Activated naive CD4-positive, alpha-beta T cell treated with anti-CD3 and anti-CD28 coated beads, Interleukin-2, amount 10 ng/mL, durations not matched to agents 7 days and 5 days (primary cell): ENCODE data around the gene VCX2.
"Not testable (repeated sequence)": the region's sequence is repeated elsewhere in the genome, so short reads cannot be mapped to it uniquely, and the experiment has no call there.

Experiments
- CTCF ChIA-PET: fragments of 350-600 bp; sonication (Branson Sonifier 250); formaldehyde crosslinking; loops from one replicate; lab custom pipeline; 2021; ENCODE audit warnings: antibody characterized with exemption; lab: Charles Lee
- DNase-seq: peaks from one replicate; pipeline ENCODE4 v3.0.0-alpha.2; 2020
- H3K27ac Mint-ChIP-seq: one replicate; pipeline ENCODE4 v1.8.0; 2021; ENCODE audit warnings: mild to moderate bottlenecking, moderate library complexity, mixed read lengths
- H3K27me3 Mint-ChIP-seq: one replicate; pipeline ENCODE4 v1.8.0; 2021; ENCODE audit warnings: mild to moderate bottlenecking, mixed read lengths
- H3K36me3 Mint-ChIP-seq: one replicate; pipeline ENCODE4 v1.8.0; 2021; ENCODE audit warnings: mixed read lengths
- H3K4me1 Mint-ChIP-seq: one replicate; pipeline ENCODE4 v1.8.0; 2021; ENCODE audit warnings: mixed read lengths
- H3K4me3 Mint-ChIP-seq: one replicate; pipeline ENCODE4 v1.8.0; 2021; ENCODE audit warnings: mild to moderate bottlenecking, moderate library complexity, mixed read lengths
- H3K9me3 Mint-ChIP-seq: one replicate; pipeline ENCODE4 v1.8.0; 2021; ENCODE audit warnings: mixed read lengths

VCX2 gene

DNA sequence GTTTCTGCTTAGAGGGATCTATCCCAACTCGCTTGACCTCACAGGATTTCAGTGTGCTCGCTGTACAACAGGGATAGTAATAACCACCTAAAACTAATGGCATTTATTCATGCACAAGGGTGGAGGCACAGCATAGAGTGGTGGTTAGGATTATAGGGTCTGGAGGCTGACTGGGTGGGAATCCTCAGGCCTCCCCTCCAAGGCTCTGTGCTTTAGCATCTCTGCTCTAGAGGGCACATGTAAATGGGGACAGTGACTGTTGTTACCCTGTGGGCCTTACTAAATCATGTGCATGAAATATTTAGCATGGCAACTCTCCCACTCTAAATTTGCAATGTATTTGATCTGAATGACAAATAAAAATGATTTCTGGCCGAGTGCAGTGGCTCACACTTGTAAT, 29.2 kb downstream of the VCX2 start:
- Mint-ChIP-seq H3K9me3 (peaks cover 4% of the 10 kb centered on the region), H3K4me1 (no peaks in the 10 kb centered on the region), H3K36me3 (no peaks in the 10 kb centered on the region), H3K27ac (no peak overlapping the region), H3K4me3 (no peak overlapping the region), H3K27me3 (no peaks in the 10 kb centered on the region)
- CTCF ChIA-PET, result no interaction called here
- DNase-seq, result no peak

DNA sequence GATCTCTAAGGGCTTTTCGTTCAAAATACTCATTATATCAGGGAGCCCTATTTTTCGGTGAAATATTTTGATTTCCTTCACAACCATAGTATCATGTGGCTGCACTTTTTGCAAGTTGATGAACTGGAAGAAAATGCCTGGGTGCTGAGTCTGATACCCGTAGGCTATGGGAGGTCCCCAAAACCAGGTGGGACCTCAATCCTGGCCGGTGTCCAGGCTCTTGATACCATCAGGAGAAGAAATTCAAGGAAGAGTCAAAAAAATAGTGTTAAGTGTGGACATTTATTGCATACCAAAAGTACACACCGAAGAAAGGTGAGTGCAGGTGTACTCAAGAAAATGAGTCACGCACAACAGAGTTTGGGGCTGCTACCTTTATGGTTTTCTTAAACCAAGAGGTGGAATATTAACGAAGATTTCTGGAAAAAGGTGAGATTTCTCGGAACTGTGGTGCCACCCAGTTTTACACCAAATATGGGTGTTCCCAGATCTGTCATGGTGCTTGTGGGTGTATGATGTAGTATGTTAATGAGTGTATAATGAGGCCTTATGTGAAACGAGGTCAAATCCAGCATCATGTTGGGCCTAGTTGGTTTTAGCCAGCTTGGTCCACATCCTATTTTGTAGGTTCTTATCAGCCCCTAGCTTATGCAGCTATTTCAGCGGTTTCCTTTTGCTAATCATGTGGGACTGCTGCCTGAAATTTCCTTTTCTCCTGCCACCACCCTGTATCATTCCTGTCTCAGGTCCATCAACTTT, 29.9 kb downstream of the VCX2 start:
- no peaks in the 10 kb centered on the region for H3K36me3 Mint-ChIP-seq
- no peaks in the 10 kb centered on the region for H3K27me3 Mint-ChIP-seq
- H3K4me3 Mint-ChIP-seq, result no peak overlapping the region
- DNase-seq, result no peak
- no peaks in the 10 kb centered on the region for H3K4me1 Mint-ChIP-seq
- H3K9me3 Mint-ChIP-seq, result peaks cover 4% of the 10 kb centered on the region
- CTCF ChIA-PET, result no interaction called here
- H3K27ac Mint-ChIP-seq, result no peak overlapping the region

- H3K9me3 Mint-ChIP-seq, result peaks cover 4% of the 10 kb centered on the region
- H3K36me3 Mint-ChIP-seq, result no peaks in the 10 kb centered on the region
- CTCF ChIA-PET, result no interaction called here
- no peak overlapping the region for H3K4me3 Mint-ChIP-seq
- no peaks in the 10 kb centered on the region for H3K27me3 Mint-ChIP-seq
- DNase-seq, result no peak
- no peak overlapping the region for H3K27ac Mint-ChIP-seq
- no peaks in the 10 kb centered on the region for H3K4me1 Mint-ChIP-seq
Measured at GRCh38 chrX:8139716-8140115, 31.4 kb downstream of the VCX2 start.

- Mint-ChIP-seq H3K27me3 (no peaks in the 10 kb centered on the region), H3K36me3 (no peaks in the 10 kb centered on the region), H3K4me3 (no peak overlapping the region), H3K4me1 (no peaks in the 10 kb centered on the region), H3K9me3 (peaks cover 7% of the 10 kb centered on the region), H3K27ac (no peak overlapping the region)
- DNase-seq, result no peak
- CTCF ChIA-PET, result no interaction called here
Measured at GRCh38 chrX:8138252-8138651, 32.8 kb downstream of the VCX2 start.

DNA sequence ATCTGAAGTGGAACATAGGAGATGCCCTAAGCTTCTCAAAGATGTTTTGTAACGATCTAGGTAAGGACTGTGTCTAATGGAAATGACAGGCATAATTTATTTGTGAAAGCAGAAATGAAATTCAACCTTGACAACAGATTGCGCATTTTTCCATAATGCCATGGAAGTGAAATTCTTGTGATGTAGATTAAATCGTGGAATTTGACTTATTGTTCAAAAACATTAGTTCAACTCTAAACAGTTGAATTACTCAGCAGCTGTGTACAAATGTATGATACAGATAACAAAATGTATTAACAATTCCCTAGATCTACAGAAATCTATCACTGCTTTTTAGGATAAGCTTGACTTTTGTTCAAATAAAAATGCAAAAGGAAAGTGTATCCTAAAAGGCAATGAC, 44.4 kb downstream of the VCX2 start:
- CTCF ChIA-PET, result no interaction called here
- Mint-ChIP-seq H3K27ac (no peak overlapping the region), H3K36me3 (no peaks in the 10 kb centered on the region), H3K27me3 (no peaks in the 10 kb centered on the region), H3K9me3 (no peaks in the 10 kb centered on the region), H3K4me3 (no peak overlapping the region), H3K4me1 (no peaks in the 10 kb centered on the region)
- no peak for DNase-seq

DNA sequence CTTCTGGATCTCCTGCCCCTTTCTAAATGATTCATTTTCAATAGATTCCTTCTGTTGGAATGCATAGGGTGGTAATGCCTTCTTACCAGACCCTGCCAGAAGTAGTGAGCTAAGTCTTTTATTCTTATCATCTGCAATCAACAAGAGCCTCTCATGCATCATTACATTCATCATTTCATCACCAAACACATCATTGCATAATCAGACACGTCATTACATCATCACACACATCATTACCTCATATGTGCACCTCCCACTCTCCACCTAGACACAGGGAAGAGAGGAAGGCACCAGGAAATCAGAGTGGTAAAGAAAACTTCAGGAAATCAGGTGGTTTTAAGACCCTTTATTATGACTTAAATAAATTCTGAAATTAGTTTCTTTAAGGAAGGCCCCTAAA, 45.0 kb downstream of the VCX2 start:
- H3K27me3 Mint-ChIP-seq, result no peaks in the 10 kb centered on the region
- no peaks in the 10 kb centered on the region for H3K4me1 Mint-ChIP-seq
- no peak for DNase-seq
- CTCF ChIA-PET, result no interaction called here
- no peaks in the 10 kb centered on the region for H3K9me3 Mint-ChIP-seq
- no peak overlapping the region for H3K4me3 Mint-ChIP-seq
- H3K36me3 Mint-ChIP-seq, result no peaks in the 10 kb centered on the region
- no peak overlapping the region for H3K27ac Mint-ChIP-seq

- CTCF ChIA-PET, result no interaction called here
- no peaks in the 10 kb centered on the region for H3K4me1 Mint-ChIP-seq
- H3K4me3 Mint-ChIP-seq, result no peak overlapping the region
- H3K9me3 Mint-ChIP-seq, result no peaks in the 10 kb centered on the region
- DNase-seq, result no peak
- no peak overlapping the region for H3K27ac Mint-ChIP-seq
- H3K36me3 Mint-ChIP-seq, result no peaks in the 10 kb centered on the region
- no peaks in the 10 kb centered on the region for H3K27me3 Mint-ChIP-seq
Measured at GRCh38 chrX:8125566-8125965, 45.5 kb downstream of the VCX2 start.

DNA sequence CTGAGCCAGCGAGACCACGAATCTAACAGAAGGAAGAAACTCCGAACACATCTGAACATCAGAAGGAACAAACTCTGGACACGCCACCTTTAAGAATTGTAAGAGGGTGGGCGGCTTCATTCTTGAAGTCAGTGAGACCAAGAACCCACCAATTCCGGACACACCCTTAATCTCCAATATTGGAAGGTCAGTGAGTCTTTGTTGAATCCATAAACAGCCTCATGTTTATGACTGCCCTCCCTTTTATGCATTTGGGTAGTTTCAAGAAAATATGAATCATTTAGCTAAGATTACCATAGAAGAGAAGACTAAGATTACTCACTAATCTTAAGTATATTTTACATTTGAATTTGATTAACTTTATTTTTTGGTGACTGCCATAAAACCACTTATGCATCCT, 48.5 kb downstream of the VCX2 start:
- no peaks in the 10 kb centered on the region for H3K4me1 Mint-ChIP-seq
- no peak for DNase-seq
- no peaks in the 10 kb centered on the region for H3K27me3 Mint-ChIP-seq
- H3K4me3 Mint-ChIP-seq, result no peak overlapping the region
- CTCF ChIA-PET, result no interaction called here
- no peak overlapping the region for H3K27ac Mint-ChIP-seq
- no peaks in the 10 kb centered on the region for H3K9me3 Mint-ChIP-seq
- H3K36me3 Mint-ChIP-seq, result no peaks in the 10 kb centered on the region

- H3K9me3 Mint-ChIP-seq, H3K27me3 Mint-ChIP-seq, DNase-seq, H3K4me1 Mint-ChIP-seq, H3K36me3 Mint-ChIP-seq, H3K27ac Mint-ChIP-seq, CTCF ChIA-PET, H3K4me3 Mint-ChIP-seq: not testable (repeated sequence)
Measured at GRCh38 chrX:8121391-8121790, 49.7 kb downstream of the VCX2 start.
